Esophagus muscularis mucosa (tissue), 4 donors: ENCODE results near the gene ZNF565. TPM values are rescaled to one million over a fixed set of nuclear protein-coding genes. Genes with fewer than 3 reads are reported as not detected.
"Not testable (repeated sequence)": the region's sequence is repeated elsewhere in the genome, so short reads cannot be mapped to it uniquely, and the experiment has no call there.

Source experiments
- DNase-seq: peaks from one replicate; pipeline ENCODE4 v3.0.0-alpha.2; 2017; ENCODE audit errors: extremely low spot score
- H3K27ac ChIP-seq, 4 donors: fragments of 200-600 bp; sonication (generic); replicated peaks in 1 of 4; 1 replicate in 3 of 4; 2 replicates in 1 of 4; pipeline ENCODE4 v1.5.1; 2016 to 2019; ENCODE audit warnings: mild to moderate bottlenecking in 1 of 4
- H3K27me3 ChIP-seq, 4 donors: fragments of 200-600 bp; sonication (generic); one replicate each; pipeline versions ENCODE4 v1.5.1 to v1.6.0; 2016 to 2019
- H3K36me3 ChIP-seq, 4 donors: fragments of 200-600 bp; sonication (generic); one replicate each; pipeline ENCODE4 v1.5.1; 2016 to 2019
- H3K4me1 ChIP-seq, 4 donors: fragments of 200-600 bp; sonication (generic); one replicate each; pipeline ENCODE4 v1.5.1; 2016 to 2019
- H3K4me3 ChIP-seq, 4 donors: fragments of 200-600 bp; sonication (generic); 1 replicate in 2 of 4; 2 replicates in 2 of 4; pipeline ENCODE4 v1.5.1; 2016 to 2019; ENCODE audit warnings: mild to moderate bottlenecking in 4 of 4, moderate library complexity in 1 of 4
- H3K9me3 ChIP-seq, 4 donors: fragments of 200-600 bp; sonication (generic); 1 replicate in 3 of 4; 2 replicates in 1 of 4; pipeline ENCODE4 v1.5.1; 2016 to 2019
- CTCF ChIP-seq, 3 experiments: fragments of 200-600 bp in 2 of 3; fragments of 450-650 bp in 1 of 3; sonication (generic) in 2 of 3; IDR thresholded peaks; one replicate each; pipeline ENCODE4 v1.5.1; 2017 to 2019; ENCODE audit warnings: antibody characterized with exemption in 3 of 3, mild to moderate bottlenecking in 2 of 3, moderate library complexity in 1 of 3
- EP300 ChIP-seq: sonication (generic); formaldehyde crosslinking; IDR thresholded peaks from one replicate; pipeline ENCODE4 v1.6.1; 2017; ENCODE audit warnings: antibody characterized with exemption
- POLR2A ChIP-seq: fragments of 450-650 bp; IDR thresholded peaks from one replicate; pipeline ENCODE4 v1.6.1; 2017; ENCODE audit warnings: antibody characterized with exemption, moderate library complexity, mild to moderate bottlenecking, low read depth
- POLR2AphosphoS5 ChIP-seq, 2 donors: sonication (generic); formaldehyde crosslinking; IDR thresholded peaks; one replicate each; pipeline ENCODE4 v1.6.1; 2017; ENCODE audit warnings: antibody characterized with exemption in 2 of 2
- WGBS: methylation state at CpG from one replicate; pipeline ENCODE4 v1.1.5; 2018; 5-methylcytosine and 5-hydroxymethylcytosine counted together
- intact Hi-C: fragments of 100-400 bp; cut with DNase I; formaldehyde crosslinking; loops from one replicate; pipeline ENCODE4 v1.15.1; 2023
- total RNA-seq, 4 donors: library from RNA; depleted of rRNA; stranded (reverse); fragments of >200 nt; gene quantifications; one replicate each; pipeline versions ENCODE4 v1.1.0 to v1.2.1, GENCODE V29; 2016

The ZNF565 gene
- total RNA-seq, 4 donors from 2014 or later, result 4.6 to 5.7 (median 5.1) TPM

- Histone ChIP-seq H3K4me3 (no peak overlapping the region), H3K36me3 (peaks cover 14 to 52% (median 40%) of the 10 kb centered on the region in 4 donors), H3K27ac (no peak overlapping the region), H3K9me3 (no peaks in the 10 kb centered on the region), H3K4me1 (no peaks in the 10 kb centered on the region), H3K27me3 (no peaks in the 10 kb centered on the region)
- WGBS, result 100% methylated on average over 2 of the region's 2 CpGs
- intact Hi-C loops, result loop anchor here (10.0 kb wide), 1 partner anchor 289 kb away; the partner anchor contains the start of gene ZNF566
- TF ChIP-seq CTCF (IDR thresholded peaks at IDR 0.05) (no peak), EP300 (no peak), POLR2AphosphoS5 (IDR thresholded peaks at IDR 0.05) (no peak), POLR2A (no peak)
- no peak for DNase-seq
These were observed 18.2 kb downstream of the ZNF565 start for GRCh38 chr19:36196249-36196648.

GRCh38 chr19:36186722-36187121 is 27.7 kb downstream of the ZNF565 start:
- H3K27ac ChIP-seq, H3K4me3 ChIP-seq, H3K27me3 ChIP-seq, H3K4me1 ChIP-seq, DNase-seq, H3K9me3 ChIP-seq, intact Hi-C loops: not testable (repeated sequence)
- peaks cover 11 to 35% (median 22%) of the 10 kb centered on the region in 4 donors for H3K36me3 ChIP-seq
- 97% methylated on average over 5 of the region's 5 CpGs for WGBS

- Histone ChIP-seq H3K27me3 (no peaks in the 10 kb centered on the region), H3K27ac (peak overlapping the region in 1 of 4 donors; percentile 10), H3K4me1 (no peaks in the 10 kb centered on the region), H3K9me3 (no peaks in the 10 kb centered on the region), H3K4me3 (no peak overlapping the region), H3K36me3 (peaks cover 11 to 33% (median 17%) of the 10 kb centered on the region in 4 donors)
- intact Hi-C loops, result no loop called here
- DNase-seq, result no peak
- no peak for TF ChIP-seq POLR2AphosphoS5 (IDR thresholded peaks at IDR 0.05)
- TF ChIP-seq EP300, result no peak
- TF ChIP-seq CTCF (IDR thresholded peaks at IDR 0.05), result no peak
- WGBS, result 74% methylated on average over 9 of the region's 10 CpGs
These were observed 31.2 kb downstream of the ZNF565 start for GRCh38 chr19:36183245-36183628.

GRCh38 chr19:36182612-36183244 is 31.7 kb downstream of the ZNF565 start:
- no peak overlapping the region for H3K4me3 ChIP-seq
- H3K4me1 ChIP-seq, result no peaks in the 10 kb centered on the region
- no peak for TF ChIP-seq CTCF (IDR thresholded peaks at IDR 0.05)
- TF ChIP-seq POLR2A, result no peak
- TF ChIP-seq EP300, result no peak
- no peak for TF ChIP-seq POLR2AphosphoS5 (IDR thresholded peaks at IDR 0.05)
- peaks cover 11 to 32% (median 14%) of the 10 kb centered on the region in 4 donors for H3K36me3 ChIP-seq
- H3K27me3 ChIP-seq, result no peaks in the 10 kb centered on the region
- no peaks in the 10 kb centered on the region for H3K9me3 ChIP-seq
- 90% methylated on average over 17 of the region's 17 CpGs for WGBS
- no peak for DNase-seq
- intact Hi-C loops, result no loop called here
- peak overlapping the region in 1 of 4 donors; percentile 10 for H3K27ac ChIP-seq

- DNase-seq, result peak; percentile 37
- WGBS, result 64% methylated on average over 2 of the region's 2 CpGs
- not testable (repeated sequence) for H3K4me3 ChIP-seq, H3K27me3 ChIP-seq, H3K27ac ChIP-seq, H3K9me3 ChIP-seq, H3K4me1 ChIP-seq
- intact Hi-C loops, result loop anchor here (10.0 kb wide), 1 partner anchor 114 kb away; no protein-coding TSS in a partner anchor
- peaks cover 11 to 19% (median 14%) of the 10 kb centered on the region in 4 donors for H3K36me3 ChIP-seq
These were observed 35.4 kb downstream of the ZNF565 start for GRCh38 chr19:36179077-36179476.

- not testable (repeated sequence) for H3K4me3 ChIP-seq, DNase-seq
- intact Hi-C loops, result loop anchor here (10.0 kb wide), 1 partner anchor 109 kb away; no protein-coding TSS in a partner anchor
These were observed 40.6 kb downstream of the ZNF565 start for GRCh38 chr19:36173846-36174245.

More at GRCh38 chr19:36173846-36174245, 40.6 kb downstream of the ZNF565 start:
- H3K36me3 ChIP-seq, H3K27me3 ChIP-seq, H3K9me3 ChIP-seq, H3K27ac ChIP-seq: not testable (repeated sequence)
- H3K4me1 ChIP-seq, result peaks cover 13 to 24% (median 17%) of the 10 kb centered on the region in 4 donors
- WGBS, result 82% methylated on average over 8 of the region's 8 CpGs
